AG09319 (cell line): Measurements from ENCODE around the gene PARD3.
A peak's percentile ranks its signal among the peaks of the same experiment; 100 is the strongest.

Experiments
- DNase-seq: peaks from one replicate; pipeline ENCODE4 v3.0.0-alpha.2; 2010; ENCODE audit warnings: low read depth; ENCODE audit errors: extremely low read depth
- CTCF ChIP-seq: IDR thresholded peaks from 2 replicates; pipeline ENCODE4 v1.5.1; 2011; ENCODE audit warnings: low read depth, mild to moderate bottlenecking, inconsistent platforms, low read length, moderate library complexity

Gene PARD3

GRCh38 chr10:34786464-34786863, 28.6 kb downstream of the PARD3 start:
- peak; percentile 42 for DNase-seq
- no peak; the same call in none of the 2 replicates for TF ChIP-seq CTCF

DNA sequence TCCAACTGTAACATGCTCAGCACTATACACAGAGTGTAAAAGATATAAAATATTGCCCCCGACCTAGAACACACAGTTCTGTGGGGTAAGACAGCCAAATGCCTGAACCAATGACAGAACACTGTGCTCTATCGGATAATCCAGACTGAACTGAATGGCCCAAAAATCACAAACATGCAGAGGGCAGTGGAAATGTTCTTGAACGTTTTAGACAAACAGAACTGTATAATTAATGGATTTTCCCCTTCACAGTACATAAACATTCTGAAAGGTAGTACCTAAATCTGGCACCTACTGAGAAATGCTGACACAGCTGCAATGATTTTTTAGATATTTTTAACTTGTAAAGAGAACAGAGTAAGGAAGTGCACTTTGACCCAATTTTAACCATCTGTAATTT, 33.4 kb downstream of the PARD3 start:
- TF ChIP-seq CTCF, result no peak
- DNase-seq, result no peak

GRCh38 chr10:34780818-34781380, 34.2 kb downstream of the PARD3 start:
- no peak for DNase-seq
- no peak for TF ChIP-seq CTCF

- no peak for TF ChIP-seq CTCF
- no peak for DNase-seq
These were observed 36.9 kb downstream of the PARD3 start for GRCh38 chr10:34778237-34778636.

DNA sequence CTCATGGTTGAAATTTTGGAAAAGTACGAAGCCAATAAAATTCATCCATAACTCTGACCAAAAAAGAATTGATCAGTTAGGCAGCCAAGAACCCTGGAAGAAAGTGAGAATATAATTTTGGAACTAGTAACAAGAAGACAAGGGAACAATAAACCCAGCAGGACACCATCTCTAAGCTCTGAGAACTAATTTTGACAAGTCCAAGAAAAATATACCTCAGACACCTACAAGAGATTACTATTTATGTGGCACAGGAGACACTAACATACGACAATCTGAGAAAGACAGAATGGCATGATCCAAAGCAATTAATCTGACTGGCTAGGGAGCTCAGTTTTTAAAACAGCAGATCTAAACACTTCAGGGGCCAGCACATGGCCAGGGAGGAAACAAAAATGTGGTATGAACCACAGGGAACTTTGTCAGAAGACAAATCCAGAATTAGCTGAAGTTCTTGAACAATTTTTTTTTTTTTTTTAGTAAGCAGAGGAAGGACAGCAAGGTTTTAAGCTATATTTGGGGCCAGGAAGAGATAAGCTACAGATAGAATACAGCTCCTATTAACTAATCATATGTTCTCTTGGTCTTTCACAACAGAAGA, 38.9 kb downstream of the PARD3 start:
- DNase-seq, result no peak
- no peak for TF ChIP-seq CTCF

GRCh38 chr10:34775044-34775637, 40.0 kb downstream of the PARD3 start:
- DNase-seq, result no peak

More at GRCh38 chr10:34775044-34775637, 40.0 kb downstream of the PARD3 start:
- no peak for TF ChIP-seq CTCF
